CD4-positive, CD25-positive, alpha-beta regulatory T cell (primary cell): ENCODE measurements around the gene SLC7A4. TPM values are rescaled to one million over a fixed set of nuclear protein-coding genes. Genes with fewer than 3 reads are reported as not detected.

Experiments used
- ATAC-seq, 2 donors: fragments of 150-1000 bp; cut with Tn5 transposase; one replicate each; pipeline ENCODE4 v1.10.0; 2021; ENCODE audit warnings: low read depth in 2 of 2, moderate number of reproducible peaks in 2 of 2, moderate library complexity in 1 of 2
- DNase-seq, 3 donors: peaks; one replicate each; pipeline versions ENCODE4 v3.0.0 to v3.0.0-alpha.2; 2012 to 2022; ENCODE audit warnings: mixed read lengths in 1 of 3
- H3K27ac ChIP-seq: one replicate; pipeline ENCODE4 v1.7.0; 2013; ENCODE audit warnings: mild to moderate bottlenecking, low read length; ENCODE audit not compliant: insufficient read depth, poor library complexity, severe bottlenecking
- H3K27me3 ChIP-seq: one replicate; pipeline ENCODE4 v1.7.0; 2013; ENCODE audit warnings: low read length; ENCODE audit not compliant: control insufficient read depth, insufficient read depth
- H3K36me3 ChIP-seq: one replicate; pipeline ENCODE4 v1.7.0; 2013; ENCODE audit warnings: mild to moderate bottlenecking, low read length, moderate library complexity; ENCODE audit not compliant: control insufficient read depth, insufficient read depth
- H3K4me1 ChIP-seq: 2 replicates; pipeline ENCODE4 v1.7.0; 2013; ENCODE audit warnings: mild to moderate bottlenecking, low read length; ENCODE audit not compliant: insufficient read depth, control insufficient read depth, poor library complexity, severe bottlenecking
- H3K4me3 ChIP-seq: one replicate; pipeline ENCODE4 v1.7.0; 2013; ENCODE audit warnings: low read depth, mild to moderate bottlenecking, low read length, moderate library complexity
- H3K9me3 ChIP-seq, 2 experiments: 1 replicate in 1 of 2; 2 replicates in 1 of 2; pipeline ENCODE4 v1.7.0; 2013; ENCODE audit warnings: low read length in 2 of 2, mild to moderate bottlenecking in 1 of 2, moderate library complexity in 1 of 2; ENCODE audit not compliant: control insufficient read depth in 2 of 2
- H3K27ac Mint-ChIP-seq, 3 donors: one replicate each; pipeline ENCODE4 v1.8.0; 2020 to 2022; ENCODE audit warnings: mild to moderate bottlenecking in 3 of 3, mixed read lengths in 3 of 3, moderate library complexity in 2 of 3
- H3K27me3 Mint-ChIP-seq: one replicate; pipeline ENCODE4 v1.8.0; 2022; ENCODE audit warnings: mild to moderate bottlenecking, mixed read lengths
- H3K36me3 Mint-ChIP-seq: one replicate; pipeline ENCODE4 v1.8.0; 2020; ENCODE audit warnings: mixed read lengths
- H3K4me1 Mint-ChIP-seq, 4 donors: one replicate each; pipeline ENCODE4 v1.8.0; 2020 to 2022; ENCODE audit warnings: mixed read lengths in 4 of 4, mild to moderate bottlenecking in 1 of 4
- H3K4me3 Mint-ChIP-seq, 4 donors: one replicate each; pipeline ENCODE4 v1.8.0; 2020 to 2022; ENCODE audit warnings: mild to moderate bottlenecking in 4 of 4, mixed read lengths in 4 of 4, moderate library complexity in 3 of 4
- H3K9me3 Mint-ChIP-seq, 7 donors: one replicate each; pipeline ENCODE4 v1.8.0; 2020 to 2022; ENCODE audit warnings: mixed read lengths in 7 of 7, mild to moderate bottlenecking in 3 of 7, moderate library complexity in 2 of 7
- polyA plus RNA-seq, 4 donors: library from polyadenylated mRNA; unstranded; fragments of 300-500 nt; fragmentation: Illumina TruSeq; gene quantifications; one replicate each; pipeline ENCODE4 v1.2.3, GENCODE V29; 2021
- total RNA-seq: library from RNA; stranded (reverse); gene quantifications from one replicate; pipeline ENCODE4 v1.2.3, GENCODE V29; 2022

SLC7A4 gene
- total and polyA plus RNA-seq, 5 donors from 2014 or later, result 0.09 TPM; not detected in 4

DNA sequence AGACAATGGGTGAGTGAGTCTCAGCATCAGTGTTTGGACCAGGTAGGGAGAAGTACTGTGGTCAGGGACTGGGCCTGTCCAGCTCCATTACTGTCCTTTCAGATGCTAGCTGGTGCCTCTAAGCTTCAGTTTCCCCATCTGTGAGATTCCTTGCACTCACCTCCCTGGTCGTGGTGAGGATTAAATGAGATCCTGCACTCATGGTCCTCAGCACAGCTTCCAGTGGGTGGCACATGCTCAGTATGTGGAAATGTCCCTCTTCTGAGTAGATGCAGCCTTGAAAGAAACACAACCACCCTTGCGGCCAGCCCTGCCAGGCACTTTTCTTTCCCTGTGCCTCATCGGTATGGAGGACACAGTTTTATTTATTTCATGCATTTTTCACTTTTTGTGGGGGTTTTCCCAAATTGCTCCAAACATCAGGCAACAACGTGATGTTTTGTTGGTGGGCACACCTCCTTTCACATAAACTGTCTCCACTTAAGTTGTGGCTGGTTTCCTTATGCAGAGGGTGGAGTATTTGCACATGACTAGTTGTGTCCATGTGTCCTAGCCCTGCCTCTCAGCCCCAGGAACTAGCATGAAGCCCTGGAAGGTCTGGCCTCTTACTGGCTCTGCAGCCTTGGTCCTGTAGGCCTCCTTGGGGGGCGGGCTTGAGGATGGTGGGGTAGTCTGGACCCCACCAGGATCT lies 49.1 kb downstream of the SLC7A4 start:
- Mint-ChIP-seq H3K4me3 (peak overlapping the region; percentile 92 to 96 (median 94)), H3K4me1 (peaks cover 5 to 50% (median 26%) of the 10 kb centered on the region in 4 donors), H3K27me3 (no peaks in the 10 kb centered on the region), H3K36me3 (peaks cover 18% of the 10 kb centered on the region), H3K9me3 (peaks cover 0 to 4% (median 0%) of the 10 kb centered on the region in 7 donors), H3K27ac (peak overlapping the region in 2 of 3 donors; percentile 89 to 97)
- Histone ChIP-seq H3K27ac (peak overlapping the region; percentile 75), H3K4me3 (peak overlapping the region; percentile 63), H3K9me3 (peaks cover 0 to 9% of the 10 kb centered on the region in 2 experiments), H3K36me3 (peaks cover 10% of the 10 kb centered on the region), H3K27me3 (no peaks in the 10 kb centered on the region), H3K4me1 (peaks cover 23% of the 10 kb centered on the region)
- ATAC-seq (no peak), DNase-seq (no peak)

- Mint-ChIP-seq H3K9me3 (peaks cover 0 to 4% (median 0%) of the 10 kb centered on the region in 7 donors), H3K4me1 (peaks cover 5 to 50% (median 26%) of the 10 kb centered on the region in 4 donors), H3K4me3 (peak overlapping the region; percentile 92 to 96 (median 94)), H3K27me3 (no peaks in the 10 kb centered on the region), H3K27ac (peak overlapping the region; percentile 89 to 97 (median 94)), H3K36me3 (peaks cover 12% of the 10 kb centered on the region)
- DNase-seq (no peak), ATAC-seq (no peak)
- H3K4me3 ChIP-seq, result peak overlapping the region; percentile 63
- H3K36me3 ChIP-seq, result peaks cover 8% of the 10 kb centered on the region
- H3K4me1 ChIP-seq, result peaks cover 23% of the 10 kb centered on the region
- H3K9me3 ChIP-seq, result peaks cover 0 to 9% of the 10 kb centered on the region in 2 experiments
- H3K27me3 ChIP-seq, result no peaks in the 10 kb centered on the region
- peak overlapping the region; percentile 75 for H3K27ac ChIP-seq
These were observed 49.8 kb downstream of the SLC7A4 start for GRCh38 chr22:20982563-20982882.

DNA sequence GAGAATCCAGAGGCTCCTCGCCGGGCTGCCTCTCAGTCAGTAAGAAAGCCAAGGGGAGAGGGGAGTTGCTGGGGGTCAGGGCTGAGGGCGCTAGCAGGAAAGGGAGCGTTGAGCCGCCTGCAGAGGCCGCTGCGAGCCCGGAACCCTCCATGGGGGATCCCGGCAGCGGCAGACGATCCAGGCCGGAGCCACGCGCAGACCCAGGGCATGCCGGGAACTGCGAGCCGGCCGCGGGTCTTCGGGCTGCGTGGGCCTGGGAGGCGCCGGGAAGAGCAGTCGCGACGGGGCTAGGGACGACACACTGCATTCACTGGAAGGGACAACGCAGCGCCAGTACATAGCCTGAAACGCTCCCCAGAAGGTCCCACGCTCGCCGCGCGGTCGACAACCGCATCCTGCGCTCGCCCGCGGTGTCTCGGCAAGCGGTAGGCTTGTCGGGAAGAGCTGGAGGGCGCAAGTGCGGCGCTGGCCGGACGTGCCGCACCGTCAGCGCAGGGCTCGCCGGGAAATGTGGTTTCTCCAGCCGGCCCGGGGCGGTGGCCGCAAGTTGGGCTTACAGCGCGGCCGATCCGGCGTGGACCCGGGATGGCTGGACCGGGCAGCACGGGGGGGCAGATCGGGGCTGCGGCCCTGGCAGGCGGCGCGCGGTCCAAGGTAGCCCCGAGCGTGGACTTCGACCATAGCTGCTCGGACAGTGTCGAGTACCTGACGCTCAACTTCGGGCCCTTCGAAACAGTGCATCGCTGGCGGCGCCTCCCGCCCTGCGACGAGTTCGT lies 50.4 kb downstream of the SLC7A4 start, which contains the start of gene LZTR1:
TSS of gene LZTR1 (plus strand) at position 511 of the 776 bp plus-strand sequence. CDS start at position 586, 75 bp downstream.
- Mint-ChIP-seq H3K4me1 (peaks cover 5 to 50% (median 26%) of the 10 kb centered on the region in 4 donors), H3K4me3 (peak within 1 kb of the TSS; percentile 92 to 96 (median 94)), H3K9me3 (peaks cover 0 to 4% (median 0%) of the 10 kb centered on the region in 7 donors), H3K36me3 (peaks cover 12% of the 10 kb centered on the region), H3K27me3 (no peaks in the 10 kb centered on the region), H3K27ac (peak within 1 kb of the TSS; percentile 89 to 97 (median 94))
- Histone ChIP-seq H3K9me3 (peaks cover 0 to 9% of the 10 kb centered on the region in 2 experiments), H3K4me1 (peaks cover 23% of the 10 kb centered on the region), H3K4me3 (peak within 1 kb of the TSS; percentile 75), H3K27me3 (no peaks in the 10 kb centered on the region), H3K27ac (peak within 1 kb of the TSS; percentile 75), H3K36me3 (peaks cover 5% of the 10 kb centered on the region)
- ATAC-seq, result peak; percentile 87 to 89
- peak; percentile 52 to 89 (median 64) for DNase-seq

DNA sequence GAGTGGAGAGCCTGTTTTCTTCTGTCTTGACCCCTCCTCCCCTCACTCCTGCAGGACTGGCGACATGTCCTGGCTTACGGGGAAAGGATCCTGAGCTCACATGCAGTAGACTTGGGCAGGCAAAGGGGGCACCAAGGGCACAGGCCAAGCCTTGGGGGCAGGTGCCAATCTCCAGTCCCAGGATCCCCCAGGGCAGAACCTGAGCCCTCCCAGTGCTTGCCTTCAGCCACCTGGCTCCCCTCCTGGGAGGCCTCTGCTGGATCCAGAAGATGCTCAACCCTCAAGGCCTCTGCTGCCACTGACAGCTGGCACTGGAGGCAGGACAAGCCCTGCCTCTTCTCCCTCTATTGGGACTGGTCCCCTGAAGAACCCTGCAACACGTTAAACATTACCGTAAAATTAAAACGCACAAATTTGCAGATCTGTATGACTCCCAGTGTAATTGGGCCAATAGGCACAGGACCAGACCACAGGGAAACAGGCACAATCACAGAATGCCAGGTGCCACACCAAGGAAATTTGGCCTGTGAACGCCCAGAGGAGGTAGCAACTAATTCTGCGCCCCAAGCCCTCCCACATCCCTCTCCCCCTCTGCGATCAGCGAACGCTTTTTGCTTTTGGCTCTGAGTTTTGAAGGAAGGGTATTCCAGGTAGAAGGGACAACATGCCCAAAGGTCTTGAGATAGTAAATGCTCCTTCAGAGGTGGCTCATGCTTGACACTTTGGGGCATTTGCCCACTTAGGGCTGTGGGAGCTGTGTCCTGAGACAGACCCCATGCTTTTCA lies 51.2 kb downstream of the SLC7A4 start:
- Histone ChIP-seq H3K4me1 (peaks cover 23% of the 10 kb centered on the region), H3K4me3 (peak overlapping the region; percentile 75), H3K27ac (peak overlapping the region; percentile 75), H3K9me3 (peaks cover 0 to 9% of the 10 kb centered on the region in 2 experiments), H3K27me3 (no peaks in the 10 kb centered on the region), H3K36me3 (peaks cover 5% of the 10 kb centered on the region)
- Mint-ChIP-seq H3K36me3 (peaks cover 6% of the 10 kb centered on the region), H3K27me3 (no peaks in the 10 kb centered on the region), H3K4me3 (peak overlapping the region; percentile 92 to 96 (median 94)), H3K4me1 (peaks cover 1 to 50% (median 26%) of the 10 kb centered on the region in 4 donors), H3K9me3 (peaks cover 0 to 7% (median 0%) of the 10 kb centered on the region in 7 donors), H3K27ac (peak overlapping the region; percentile 78 to 85 (median 85))
- DNase-seq (no peak), ATAC-seq (no peak)

GRCh38 chr22:20980523-20980922 lies 51.8 kb downstream of the SLC7A4 start:
- no peaks in the 10 kb centered on the region for H3K27me3 Mint-ChIP-seq
- H3K9me3 ChIP-seq, result peaks cover 0 to 9% of the 10 kb centered on the region in 2 experiments
- H3K27ac ChIP-seq, result no peak overlapping the region
- peaks cover 23% of the 10 kb centered on the region for H3K4me1 ChIP-seq
- peak overlapping the region in 2 of 3 donors; percentile 78 to 85 for H3K27ac Mint-ChIP-seq
- ATAC-seq, result no peak
- H3K4me3 Mint-ChIP-seq, result peak overlapping the region; percentile 82 to 96 (median 94)
- peaks cover 0 to 50% (median 26%) of the 10 kb centered on the region in 4 donors for H3K4me1 Mint-ChIP-seq
- H3K36me3 Mint-ChIP-seq, result peaks cover 6% of the 10 kb centered on the region
- H3K9me3 Mint-ChIP-seq, result peaks cover 0 to 7% (median 0%) of the 10 kb centered on the region in 7 donors
- H3K4me3 ChIP-seq, result no peak overlapping the region
- H3K36me3 ChIP-seq, result peaks cover 3% of the 10 kb centered on the region
- DNase-seq, result no peak
- no peaks in the 10 kb centered on the region for H3K27me3 ChIP-seq

DNA sequence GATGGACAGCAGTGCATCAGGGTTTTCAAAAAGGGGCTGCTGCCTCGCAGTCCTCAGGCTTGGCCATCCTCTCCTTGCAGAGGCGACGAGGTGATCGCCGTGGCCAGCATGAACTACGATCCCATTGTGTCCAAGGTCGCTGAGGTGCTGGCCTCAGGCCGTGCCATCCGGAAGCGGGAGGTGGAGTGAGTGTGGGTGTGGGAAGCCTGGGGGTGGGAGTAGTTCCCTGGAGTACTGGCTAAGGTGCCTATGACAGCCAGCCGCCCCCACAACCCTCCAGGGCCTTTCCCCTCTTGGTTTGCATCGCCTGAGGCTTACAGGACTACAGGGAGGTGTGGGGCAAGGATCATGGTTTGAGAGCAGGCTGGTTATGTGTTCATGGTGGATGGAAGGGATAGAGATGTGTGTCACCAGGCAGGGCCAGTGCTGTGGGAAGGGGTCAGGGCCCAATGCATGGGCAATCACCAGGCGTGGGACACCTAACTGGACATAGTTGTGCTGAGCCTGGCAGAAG lies 52.4 kb downstream of the SLC7A4 start:
- ATAC-seq (no peak), DNase-seq (no peak)
- Mint-ChIP-seq H3K4me1 (peaks cover 0 to 50% (median 26%) of the 10 kb centered on the region in 4 donors), H3K27me3 (no peaks in the 10 kb centered on the region), H3K36me3 (peaks cover 6% of the 10 kb centered on the region), H3K9me3 (peaks cover 0 to 7% (median 0%) of the 10 kb centered on the region in 7 donors), H3K27ac (peak overlapping the region in 1 of 3 donors; percentile 56), H3K4me3 (peak overlapping the region; percentile 71 to 96 (median 87))
- H3K36me3 ChIP-seq, result no peaks in the 10 kb centered on the region
- H3K4me3 ChIP-seq, result no peak overlapping the region
- no peaks in the 10 kb centered on the region for H3K27me3 ChIP-seq
- H3K27ac ChIP-seq, result no peak overlapping the region
- H3K9me3 ChIP-seq, result peaks cover 0 to 9% of the 10 kb centered on the region in 2 experiments
- H3K4me1 ChIP-seq, result peaks cover 23% of the 10 kb centered on the region
